Measurements from ENCODE around the gene TRMU. TPM values are rescaled to one million over a fixed set of nuclear protein-coding genes. Genes with fewer than 3 reads are reported as not detected.

The TRMU gene
- total and polyA plus RNA-seq, 4 donors, result 24.1 to 42.3 (median 34.0) TPM

- WGBS, 2 donors, result 91 to 93% methylated on average over 14 of the region's 14 CpGs
- DNase-seq (no peak), ATAC-seq (ENCODE audit: insufficient read depth, low FRiP score) (no peak)
- TF ChIP-seq CTCF (IDR thresholded peaks at IDR 0.05; ENCODE audit: control extremely low read depth, extremely low read depth), result no peak
- Histone ChIP-seq H3K27me3 (ENCODE audit: control insufficient read depth in 3 of 3, insufficient read depth in 3 of 3, low read length in 2 of 3) (no peaks in the 10 kb centered on the region), H3K9ac (ENCODE audit: insufficient read depth in 1 of 2, low read length in 2 of 2) (no peak overlapping the region), H3K36me3 (ENCODE audit: control insufficient read depth in 4 of 4, insufficient read depth in 4 of 4, low read length in 4 of 4) (peaks cover 0 to 29% (median 2%) of the 10 kb centered on the region in 4 donors), H3K9me3 (ENCODE audit: control insufficient read depth in 4 of 4, insufficient read depth in 3 of 4, low read length in 3 of 4) (no peaks in the 10 kb centered on the region), H3K4me3 (no peak overlapping the region), H3K27ac (ENCODE audit: low read depth in 1 of 2, low read length in 1 of 2) (no peak overlapping the region), H3K4me1 (ENCODE audit: control insufficient read depth in 5 of 5, insufficient read depth in 5 of 5, low read length in 5 of 5) (no peaks in the 10 kb centered on the region)
Observed at GRCh38 chr22:46320166-46320710, 15.3 kb upstream of the TRMU start.

- H3K9me3 ChIP-seq (ENCODE audit: control insufficient read depth in 4 of 4, insufficient read depth in 3 of 4, low read length in 3 of 4), result no peaks in the 10 kb centered on the region
- no peak for DNase-seq
- H3K4me3 ChIP-seq, result no peak overlapping the region
- TF ChIP-seq CTCF (IDR thresholded peaks at IDR 0.05; ENCODE audit: control extremely low read depth, extremely low read depth), result no peak
- H3K9ac ChIP-seq (ENCODE audit: insufficient read depth in 1 of 2, low read length in 2 of 2), result no peak overlapping the region
- WGBS, 2 donors, result 95 to 97% methylated on average over 20 of the region's 20 CpGs
- no peak overlapping the region for H3K27ac ChIP-seq (ENCODE audit: low read depth in 1 of 2, low read length in 1 of 2)
- H3K36me3 ChIP-seq (ENCODE audit: control insufficient read depth in 4 of 4, insufficient read depth in 4 of 4, low read length in 4 of 4), result peaks cover 0 to 29% (median 4%) of the 10 kb centered on the region in 4 donors
- H3K27me3 ChIP-seq (ENCODE audit: control insufficient read depth in 3 of 3, insufficient read depth in 3 of 3, low read length in 2 of 3), result no peaks in the 10 kb centered on the region
- no peaks in the 10 kb centered on the region for H3K4me1 ChIP-seq (ENCODE audit: control insufficient read depth in 5 of 5, insufficient read depth in 5 of 5, low read length in 5 of 5)
- no peak for ATAC-seq (ENCODE audit: insufficient read depth, low FRiP score)
Observed at GRCh38 chr22:46320716-46321386, 14.7 kb upstream of the TRMU start.

DNA sequence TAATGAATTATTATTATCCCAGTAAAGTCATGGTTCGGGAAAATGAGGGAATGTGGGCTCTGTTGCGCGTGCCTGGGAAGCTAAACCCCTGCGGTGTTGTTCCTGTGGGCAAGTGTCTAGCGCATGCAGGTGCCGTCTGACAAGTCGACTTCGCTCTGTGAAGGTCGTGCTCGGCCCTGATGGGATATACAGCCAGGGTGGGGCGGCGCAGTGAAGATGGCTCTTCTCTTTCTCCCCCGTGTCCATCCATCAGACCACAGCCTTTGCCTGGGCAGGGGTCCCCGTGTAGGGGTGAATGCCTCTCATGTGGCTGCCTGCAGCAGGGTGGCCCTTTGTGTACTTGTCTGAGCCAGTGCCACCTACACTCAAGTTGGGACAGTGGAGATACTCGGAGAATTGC lies 12.8 kb upstream of the TRMU start:
- ATAC-seq (ENCODE audit: insufficient read depth, low FRiP score) (no peak), DNase-seq (no peak)
- Histone ChIP-seq H3K27me3 (ENCODE audit: control insufficient read depth in 3 of 3, insufficient read depth in 3 of 3, low read length in 2 of 3) (no peaks in the 10 kb centered on the region), H3K9ac (ENCODE audit: insufficient read depth in 1 of 2, low read length in 2 of 2) (no peak overlapping the region), H3K36me3 (ENCODE audit: control insufficient read depth in 4 of 4, insufficient read depth in 4 of 4, low read length in 4 of 4) (peaks cover 0 to 28% (median 6%) of the 10 kb centered on the region in 4 donors), H3K27ac (ENCODE audit: low read depth in 1 of 2, low read length in 1 of 2) (no peak overlapping the region), H3K9me3 (ENCODE audit: control insufficient read depth in 4 of 4, insufficient read depth in 3 of 4, low read length in 3 of 4) (no peaks in the 10 kb centered on the region), H3K4me3 (no peak overlapping the region), H3K4me1 (ENCODE audit: control insufficient read depth in 5 of 5, insufficient read depth in 5 of 5, low read length in 5 of 5) (no peaks in the 10 kb centered on the region)
- no peak for TF ChIP-seq CTCF (IDR thresholded peaks at IDR 0.05; ENCODE audit: control extremely low read depth, extremely low read depth)
- WGBS, 2 donors, result 96 to 97% methylated on average over 15 of the region's 15 CpGs

All from lung (tissue), 12 donors.